Measurements from ENCODE around the gene RFX1.
A peak's percentile ranks its signal among the peaks of the same experiment; 100 is the strongest.
"Not testable (repeated sequence)": the region's sequence is repeated elsewhere in the genome, so short reads cannot be mapped to it uniquely, and the experiment has no call there.

Gene RFX1

DNA sequence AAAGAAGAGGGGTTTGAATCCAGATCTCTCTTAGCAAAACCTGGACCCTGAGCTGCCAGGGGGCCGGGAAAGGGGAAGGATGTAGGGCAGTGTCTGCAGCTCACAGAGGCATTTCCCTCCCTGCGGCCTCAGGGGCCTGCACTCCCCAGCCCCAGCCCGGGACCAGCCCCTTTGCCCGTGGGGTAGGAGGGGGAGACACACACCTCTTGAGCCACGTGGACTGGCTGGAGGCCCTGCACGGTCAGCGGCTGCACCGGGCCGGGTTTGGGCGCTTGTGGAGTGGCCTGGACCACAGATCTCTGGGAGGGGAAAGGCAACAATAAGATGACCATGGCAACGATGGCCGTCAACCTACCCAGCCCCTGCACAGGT, 26.9 kb downstream of the RFX1 start:
- Mint-ChIP-seq H3K4me1 (peaks cover 10% of the 10 kb centered on the region), H3K36me3 (ENCODE audit: insufficient read depth) (peaks cover 4% of the 10 kb centered on the region), H3K4me3 (no peak overlapping the region), H3K27ac (ENCODE audit: low read depth) (no peak overlapping the region), H3K27me3 (no peaks in the 10 kb centered on the region), H3K9me3 (no peaks in the 10 kb centered on the region)
- DNase-seq (ENCODE audit: low spot score in 2 of 2) (no peak), ATAC-seq (replicated peaks; ENCODE audit: extremely low read depth, poor library complexity, severe bottlenecking) (no peak)

DNA sequence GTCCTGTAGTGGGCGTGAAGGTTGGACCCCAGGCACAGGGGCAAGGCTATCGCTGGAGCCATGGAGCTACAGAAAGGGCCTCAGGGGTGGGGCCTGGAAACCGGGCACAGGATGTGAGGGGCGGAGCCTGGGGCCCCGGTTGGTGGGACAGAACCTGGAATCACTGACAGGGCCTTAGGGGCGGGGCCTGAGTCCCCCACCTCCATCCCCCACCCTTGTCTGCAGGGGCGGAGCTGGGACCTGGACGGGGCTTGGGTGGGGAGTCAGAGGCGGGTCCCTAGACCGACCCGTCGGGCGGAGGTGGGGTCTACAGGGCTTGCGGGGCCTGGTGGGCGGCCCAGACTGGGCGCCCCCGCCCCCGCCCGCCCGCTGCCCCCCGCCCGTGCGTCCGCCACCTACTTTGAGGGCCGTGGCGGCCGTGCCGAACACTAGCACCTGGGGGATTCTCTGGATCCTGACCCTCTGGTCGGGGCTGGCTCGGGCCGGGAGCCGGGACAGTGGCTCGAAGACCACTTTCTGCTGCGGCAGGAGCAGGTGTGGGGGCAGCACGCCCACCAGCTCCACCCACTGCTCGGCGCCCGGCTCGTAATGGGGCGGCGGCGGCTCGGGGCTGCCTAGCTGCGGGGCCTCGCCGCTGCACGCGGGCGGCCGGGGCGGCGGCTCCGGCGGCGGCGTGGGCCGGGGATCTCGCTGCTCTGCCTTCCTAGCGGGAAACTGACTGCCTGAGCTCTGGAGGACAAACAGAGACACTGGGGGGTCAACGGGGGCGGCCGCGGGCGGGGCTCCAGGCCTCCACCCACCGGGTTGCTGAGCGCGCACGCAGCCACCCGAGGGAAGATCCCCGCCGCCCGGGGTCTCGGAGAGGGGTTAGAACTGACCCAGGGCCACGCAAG, 27.5 kb downstream of the RFX1 start:
- H3K36me3 Mint-ChIP-seq (ENCODE audit: insufficient read depth): peaks cover 6% of the 10 kb centered on the region
- H3K27me3 Mint-ChIP-seq: no peaks in the 10 kb centered on the region
- no peaks in the 10 kb centered on the region for H3K9me3 Mint-ChIP-seq
- no peak for ATAC-seq (replicated peaks; ENCODE audit: extremely low read depth, poor library complexity, severe bottlenecking)
- H3K4me3 Mint-ChIP-seq: peak overlapping the region; percentile 36
- peaks cover 16% of the 10 kb centered on the region for H3K4me1 Mint-ChIP-seq
- DNase-seq (ENCODE audit: low spot score in 2 of 2): no peak
- H3K27ac Mint-ChIP-seq (ENCODE audit: low read depth): peak overlapping the region; percentile 35

DNA sequence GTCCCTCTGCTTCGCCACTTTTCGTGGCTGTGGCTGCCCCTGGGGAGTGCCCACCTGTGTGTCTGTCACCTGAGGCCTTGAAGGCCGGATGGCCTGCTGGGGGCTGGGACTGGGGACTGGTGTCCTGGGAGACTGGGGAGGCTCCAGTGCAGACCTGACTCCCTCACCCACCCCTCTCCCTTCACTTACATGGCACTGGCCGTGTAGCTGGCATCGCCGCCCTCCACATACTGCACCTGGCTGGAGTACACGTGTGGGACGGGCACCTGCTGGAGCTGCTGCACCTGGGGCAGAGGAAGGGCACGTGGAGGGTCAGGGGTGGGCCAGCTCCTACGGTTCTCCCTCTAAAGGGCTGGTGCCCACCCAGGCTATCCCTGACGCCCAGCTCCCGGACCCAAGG, 28.3 kb downstream of the RFX1 start:
- no peaks in the 10 kb centered on the region for H3K27me3 Mint-ChIP-seq
- H3K36me3 Mint-ChIP-seq (ENCODE audit: insufficient read depth): peaks cover 6% of the 10 kb centered on the region
- H3K4me3 Mint-ChIP-seq: peak overlapping the region; percentile 36
- peaks cover 16% of the 10 kb centered on the region for H3K4me1 Mint-ChIP-seq
- ATAC-seq (replicated peaks; ENCODE audit: extremely low read depth, poor library complexity, severe bottlenecking): no peak
- DNase-seq (ENCODE audit: low spot score in 2 of 2): no peak
- no peaks in the 10 kb centered on the region for H3K9me3 Mint-ChIP-seq
- H3K27ac Mint-ChIP-seq (ENCODE audit: low read depth): peak overlapping the region; percentile 35

DNA sequence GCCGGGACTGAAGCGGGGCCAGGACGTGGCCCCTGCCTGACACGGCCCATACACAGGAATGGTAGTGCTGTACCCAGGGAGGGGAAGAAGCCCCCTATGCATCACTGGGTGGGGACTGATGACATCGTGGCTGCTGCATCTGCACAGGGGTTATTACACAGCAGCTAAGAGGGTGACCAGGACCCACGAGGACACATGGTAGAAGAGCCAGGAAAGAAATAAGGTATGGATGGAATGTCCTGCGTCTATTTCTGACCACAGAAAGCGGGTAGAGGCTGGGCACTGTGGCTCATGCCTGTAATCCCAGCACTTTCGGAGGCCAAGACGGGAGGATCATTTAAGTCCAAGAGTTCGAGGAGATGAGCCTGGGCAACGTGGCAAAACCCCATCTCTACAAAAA, 29.7 kb downstream of the RFX1 start:
- peak overlapping the region; percentile 36 for H3K27ac Mint-ChIP-seq (ENCODE audit: low read depth)
- ATAC-seq (replicated peaks; ENCODE audit: extremely low read depth, poor library complexity, severe bottlenecking) (no peak), DNase-seq (ENCODE audit: low spot score in 2 of 2) (no peak)
- no peaks in the 10 kb centered on the region for H3K9me3 Mint-ChIP-seq
- peaks cover 16% of the 10 kb centered on the region for H3K4me1 Mint-ChIP-seq
- H3K27me3 Mint-ChIP-seq: no peaks in the 10 kb centered on the region
- H3K36me3 Mint-ChIP-seq (ENCODE audit: insufficient read depth): peaks cover 10% of the 10 kb centered on the region
- no peak overlapping the region for H3K4me3 Mint-ChIP-seq

DNA sequence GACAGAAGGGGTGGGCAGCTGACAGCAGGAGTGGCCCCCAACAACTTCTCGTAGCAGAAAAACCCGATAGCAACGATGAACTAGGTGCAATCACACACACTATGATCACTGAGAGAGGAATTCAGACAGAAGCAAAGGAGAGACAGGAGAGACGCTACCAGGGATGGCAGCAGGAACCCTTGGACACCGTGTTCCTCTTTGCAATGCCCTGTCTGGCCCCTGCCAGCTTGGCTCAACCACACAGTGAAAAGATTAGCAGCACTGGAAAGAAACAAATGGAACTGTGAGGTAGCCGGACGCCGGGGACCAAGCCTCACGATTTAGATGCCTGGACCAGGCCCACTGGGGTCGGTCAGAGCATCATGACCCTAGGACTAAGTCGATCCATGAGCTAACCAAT, 30.2 kb downstream of the RFX1 start:
- H3K27ac Mint-ChIP-seq (ENCODE audit: low read depth): no peak overlapping the region
- no peak for DNase-seq (ENCODE audit: low spot score in 2 of 2)

DNA sequence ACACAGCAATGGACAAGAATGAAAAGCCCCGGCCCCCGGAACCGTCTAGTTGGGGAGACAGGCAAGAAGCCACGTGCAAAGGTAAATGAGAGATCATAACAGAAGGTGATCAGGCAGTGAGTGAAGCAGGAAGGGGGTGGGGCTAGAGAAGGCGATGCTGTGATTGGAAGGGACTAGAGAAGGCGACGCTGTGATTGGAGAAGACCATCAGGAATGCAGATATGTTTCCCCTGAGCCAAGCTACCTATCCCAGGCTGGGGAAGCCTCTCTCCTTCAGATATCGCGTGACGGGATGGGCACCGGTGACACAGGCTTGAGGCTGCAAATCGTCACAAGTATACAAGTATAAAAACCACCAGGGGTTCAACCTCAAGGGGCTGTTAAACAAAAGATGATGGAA, 32.0 kb downstream of the RFX1 start:
- Mint-ChIP-seq H3K4me3 (no peak overlapping the region), H3K36me3 (ENCODE audit: insufficient read depth) (peaks cover 19% of the 10 kb centered on the region), H3K27ac (ENCODE audit: low read depth) (peak overlapping the region; percentile 68), H3K4me1 (peaks cover 16% of the 10 kb centered on the region), H3K9me3 (no peaks in the 10 kb centered on the region), H3K27me3 (no peaks in the 10 kb centered on the region)
- no peak for ATAC-seq (replicated peaks; ENCODE audit: extremely low read depth, poor library complexity, severe bottlenecking)
- DNase-seq (ENCODE audit: low spot score in 2 of 2): no peak

More for the DNA sequence above, 30.2 kb downstream of the RFX1 start:
- no peaks in the 10 kb centered on the region for H3K9me3 Mint-ChIP-seq
- peaks cover 13% of the 10 kb centered on the region for H3K36me3 Mint-ChIP-seq (ENCODE audit: insufficient read depth)
- peaks cover 16% of the 10 kb centered on the region for H3K4me1 Mint-ChIP-seq
- H3K27me3 Mint-ChIP-seq: no peaks in the 10 kb centered on the region
- ATAC-seq (replicated peaks; ENCODE audit: extremely low read depth, poor library complexity, severe bottlenecking): no peak
- H3K4me3 Mint-ChIP-seq: no peak overlapping the region

DNA sequence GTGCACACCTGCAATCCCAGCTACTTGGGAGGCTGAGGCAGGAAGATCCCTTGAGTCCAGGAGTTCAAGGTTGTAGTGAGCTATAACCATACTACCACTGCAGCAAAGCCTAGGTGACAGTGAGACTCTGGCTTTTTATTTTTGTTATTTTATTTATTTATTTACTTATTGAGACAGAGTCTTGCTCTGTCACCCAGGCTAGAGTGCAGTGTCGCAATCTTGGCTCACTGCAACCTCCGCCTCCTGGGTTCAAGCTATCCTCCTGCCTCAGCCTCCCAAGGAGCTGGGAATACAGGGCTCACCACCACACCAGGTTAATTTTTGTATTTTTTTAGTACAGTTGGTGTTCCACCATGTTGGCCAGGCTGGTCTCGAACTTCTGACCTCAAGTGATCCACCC, 32.6 kb downstream of the RFX1 start:
- Mint-ChIP-seq H3K36me3 (ENCODE audit: insufficient read depth) (peaks cover 19% of the 10 kb centered on the region), H3K4me1 (peaks cover 16% of the 10 kb centered on the region)
- not testable (repeated sequence) for DNase-seq (ENCODE audit: low spot score in 2 of 2); H3K9me3 Mint-ChIP-seq; ATAC-seq (replicated peaks; ENCODE audit: extremely low read depth, poor library complexity, severe bottlenecking); H3K4me3 Mint-ChIP-seq; H3K27me3 Mint-ChIP-seq; H3K27ac Mint-ChIP-seq (ENCODE audit: low read depth)

DNA sequence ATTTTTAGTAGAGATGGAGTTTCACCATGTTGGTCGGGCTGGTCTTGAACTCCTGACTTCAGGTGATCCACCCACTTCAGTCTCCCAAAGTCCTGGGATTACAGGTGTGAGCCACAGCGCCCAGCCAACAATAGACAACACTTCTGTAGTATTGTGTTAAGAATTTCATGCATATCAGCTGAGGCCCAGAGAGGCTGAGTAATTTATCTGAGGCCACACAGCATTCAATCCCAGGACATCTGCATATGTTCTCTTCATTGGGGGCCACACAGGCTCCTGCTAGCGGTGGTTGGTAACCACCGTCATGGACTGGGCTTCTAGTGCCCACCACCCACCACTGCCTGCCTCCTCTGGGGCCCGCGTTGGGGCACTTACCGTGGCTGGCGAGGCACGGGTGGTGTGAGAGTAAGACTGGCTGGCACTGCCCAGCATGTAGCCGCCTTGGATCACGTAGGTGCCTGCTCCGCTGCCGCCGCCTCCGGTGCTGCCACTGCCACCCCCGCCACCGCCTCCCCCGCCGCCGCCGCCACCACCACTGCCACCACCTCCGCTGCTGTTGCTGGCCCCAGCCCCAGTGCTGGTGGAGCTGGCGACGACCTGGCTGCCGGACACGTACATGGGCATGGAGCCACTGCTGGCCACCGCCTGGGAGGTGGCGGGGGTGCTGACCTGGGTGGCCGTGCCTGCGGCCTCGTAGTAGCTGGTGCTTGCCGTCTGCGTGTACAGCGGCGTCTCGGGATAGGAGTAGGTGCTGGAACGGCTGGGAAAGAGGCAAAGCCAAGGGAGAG, 33.6 kb downstream of the RFX1 start:
- H3K27me3 Mint-ChIP-seq: no peaks in the 10 kb centered on the region

DNA sequence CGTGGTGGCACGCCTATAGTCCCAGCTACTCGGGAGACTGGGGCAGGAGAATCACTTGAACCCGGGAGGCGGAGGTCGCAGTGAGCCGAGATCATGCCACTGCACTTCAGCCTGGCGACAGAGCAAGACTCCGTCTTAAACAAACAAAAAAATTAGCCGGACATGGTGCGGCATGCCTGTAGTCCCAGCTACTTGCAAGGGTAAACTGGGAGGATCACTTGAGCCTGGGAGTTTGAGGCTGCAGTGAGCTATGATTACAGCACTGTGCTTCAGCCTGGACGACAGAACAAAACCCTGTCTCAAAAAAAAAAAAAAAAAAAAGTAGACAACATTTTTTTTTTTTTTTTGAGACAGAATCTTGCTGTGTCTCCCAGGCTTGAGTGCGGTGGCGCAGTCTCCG, 34.3 kb downstream of the RFX1 start:
- H3K9me3 Mint-ChIP-seq; H3K27ac Mint-ChIP-seq (ENCODE audit: low read depth); H3K27me3 Mint-ChIP-seq; H3K4me3 Mint-ChIP-seq; ATAC-seq (replicated peaks; ENCODE audit: extremely low read depth, poor library complexity, severe bottlenecking); DNase-seq (ENCODE audit: low spot score in 2 of 2): not testable (repeated sequence)
- peaks cover 16% of the 10 kb centered on the region for H3K4me1 Mint-ChIP-seq
- peaks cover 19% of the 10 kb centered on the region for H3K36me3 Mint-ChIP-seq (ENCODE audit: insufficient read depth)

More for the DNA sequence above, 33.6 kb downstream of the RFX1 start:
- H3K9me3 Mint-ChIP-seq: no peaks in the 10 kb centered on the region
- no peak for ATAC-seq (replicated peaks; ENCODE audit: extremely low read depth, poor library complexity, severe bottlenecking)
- H3K4me3 Mint-ChIP-seq: no peak overlapping the region
- DNase-seq (ENCODE audit: low spot score in 2 of 2): no peak
- no peak overlapping the region for H3K27ac Mint-ChIP-seq (ENCODE audit: low read depth)
- peaks cover 16% of the 10 kb centered on the region for H3K4me1 Mint-ChIP-seq
- H3K36me3 Mint-ChIP-seq (ENCODE audit: insufficient read depth): peaks cover 19% of the 10 kb centered on the region

DNA sequence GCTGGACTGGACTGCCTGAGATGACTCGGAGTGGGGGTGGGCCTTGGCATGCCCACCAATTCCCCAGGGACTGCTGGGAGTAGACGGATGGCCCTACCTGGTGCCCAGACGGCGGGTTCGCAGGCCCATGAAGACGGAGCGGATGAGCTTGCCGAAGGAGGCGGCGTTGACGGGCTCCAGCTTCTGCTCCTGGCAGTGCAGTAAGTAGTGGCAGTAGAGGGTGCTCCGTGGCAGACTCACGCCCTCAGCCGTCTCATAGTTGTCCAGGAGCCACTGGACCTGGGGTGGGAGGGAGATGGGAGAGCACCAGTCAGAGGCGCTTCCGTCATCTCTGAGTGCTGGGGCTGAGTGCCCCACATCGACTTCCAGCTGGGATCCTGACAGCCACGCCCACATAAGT, 36.2 kb downstream of the RFX1 start:
- H3K4me1 Mint-ChIP-seq: peaks cover 9% of the 10 kb centered on the region
- ATAC-seq (replicated peaks; ENCODE audit: extremely low read depth, poor library complexity, severe bottlenecking) (no peak), DNase-seq (ENCODE audit: low spot score in 2 of 2) (no peak)
- H3K27ac Mint-ChIP-seq (ENCODE audit: low read depth): peak overlapping the region; percentile 25
- peaks cover 24% of the 10 kb centered on the region for H3K36me3 Mint-ChIP-seq (ENCODE audit: insufficient read depth)
- H3K4me3 Mint-ChIP-seq: no peak overlapping the region
- H3K27me3 Mint-ChIP-seq: no peaks in the 10 kb centered on the region
- no peaks in the 10 kb centered on the region for H3K9me3 Mint-ChIP-seq

DNA sequence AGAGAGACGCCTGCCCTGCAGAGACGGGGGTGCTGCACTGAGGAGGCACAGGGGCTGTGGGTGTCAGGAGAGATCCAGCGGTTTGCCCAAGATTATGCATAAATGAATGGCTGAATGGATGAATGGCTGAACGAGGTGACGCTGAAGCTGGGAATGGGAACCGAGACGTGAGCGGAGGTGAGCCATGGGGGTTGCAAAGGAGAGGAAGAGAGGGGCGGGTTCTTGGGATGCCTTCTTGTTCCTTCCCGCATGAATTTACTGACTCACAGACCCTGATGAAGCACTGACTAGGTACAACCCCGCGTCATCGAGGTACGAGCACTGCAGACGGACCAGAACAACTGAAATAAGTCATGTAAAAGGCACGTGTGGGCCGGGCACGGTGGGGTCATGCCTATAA, 37.1 kb downstream of the RFX1 start:
- Mint-ChIP-seq H3K27me3 (no peaks in the 10 kb centered on the region), H3K4me1 (peaks cover 3% of the 10 kb centered on the region), H3K36me3 (ENCODE audit: insufficient read depth) (peaks cover 22% of the 10 kb centered on the region), H3K27ac (ENCODE audit: low read depth) (no peak overlapping the region), H3K4me3 (no peak overlapping the region), H3K9me3 (no peaks in the 10 kb centered on the region)
- ATAC-seq (replicated peaks; ENCODE audit: extremely low read depth, poor library complexity, severe bottlenecking) (no peak), DNase-seq (ENCODE audit: low spot score in 2 of 2) (no peak)

DNA sequence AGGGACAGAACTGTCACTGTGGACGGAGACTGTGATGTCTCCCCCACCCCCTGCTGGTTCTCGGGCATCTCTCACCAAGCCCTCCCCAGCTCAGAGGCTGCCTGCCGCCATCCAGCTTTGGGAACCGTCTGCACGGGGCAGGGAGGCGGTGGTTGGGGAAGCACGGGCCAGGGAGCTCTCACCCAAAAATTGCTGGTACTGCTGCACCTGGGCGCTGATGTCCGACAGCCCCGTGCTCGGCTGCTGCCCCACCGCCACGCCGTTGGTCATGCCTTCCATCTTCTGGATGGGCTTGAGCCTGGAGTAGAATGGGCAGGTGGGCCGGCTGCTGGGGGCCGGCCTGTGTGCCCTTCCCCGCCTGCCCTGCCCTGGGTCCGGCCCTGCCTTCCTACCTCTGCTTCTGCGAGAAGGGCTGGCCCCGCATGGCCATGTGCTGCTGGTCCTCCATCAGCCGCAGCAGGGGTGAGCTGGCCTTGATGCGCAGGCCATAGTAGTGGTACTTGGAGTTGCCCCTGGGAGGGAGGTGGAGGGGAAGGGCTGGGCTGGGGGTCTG, 37.7 kb downstream of the RFX1 start:
- H3K27ac Mint-ChIP-seq (ENCODE audit: low read depth): no peak overlapping the region
- H3K4me1 Mint-ChIP-seq: no peaks in the 10 kb centered on the region
- no peak for ATAC-seq (replicated peaks; ENCODE audit: extremely low read depth, poor library complexity, severe bottlenecking)
- no peak for DNase-seq (ENCODE audit: low spot score in 2 of 2)
- H3K9me3 Mint-ChIP-seq: no peaks in the 10 kb centered on the region
- no peak overlapping the region for H3K4me3 Mint-ChIP-seq
- peaks cover 22% of the 10 kb centered on the region for H3K36me3 Mint-ChIP-seq (ENCODE audit: insufficient read depth)
- H3K27me3 Mint-ChIP-seq: no peaks in the 10 kb centered on the region

Measured in central memory CD8-positive, alpha-beta T cell (primary cell).